Esophagus squamous epithelium (tissue), 4 donors: ENCODE data around the gene TRANK1.

Source experiments
- CTCF ChIP-seq, 6 experiments: fragments of 450-650 bp in 4 of 6; fragments of 200-600 bp in 2 of 6; sonication (generic) in 2 of 6; IDR thresholded peaks; one replicate each; pipeline ENCODE4 v1.5.1; 2016 to 2019; ENCODE audit warnings: antibody characterized with exemption in 6 of 6, mild to moderate bottlenecking in 4 of 6, moderate library complexity in 4 of 6
- POLR2A ChIP-seq, 4 donors: fragments of 450-650 bp; IDR thresholded peaks; one replicate each; pipeline ENCODE4 v1.6.1; 2017; ENCODE audit warnings: antibody characterized with exemption in 4 of 4, mild to moderate bottlenecking in 4 of 4, moderate library complexity in 3 of 4

- TF ChIP-seq CTCF (IDR thresholded peaks at IDR 0.05) = no peak
- no peak for TF ChIP-seq POLR2A (IDR thresholded peaks at IDR 0.05)
These were observed 2.1 kb downstream of the TRANK1 start for GRCh38 chr3:36942638-36943248.
